ENCODE measurements around the gene STAT5A. TPM values are rescaled to one million over a fixed set of nuclear protein-coding genes. Genes with fewer than 3 reads are reported as not detected.
A peak's percentile ranks its signal among the peaks of the same experiment; 100 is the strongest.
"Not testable (repeated sequence)": the region's sequence is repeated elsewhere in the genome, so short reads cannot be mapped to it uniquely, and the experiment has no call there.

The STAT5A gene
- total and polyA plus RNA-seq, 8 donors = 10.5 to 19.8 (median 14.5) TPM

GRCh38 chr17:42313773-42314566 is 25.7 kb downstream of the STAT5A start:
- TF ChIP-seq CTCF (IDR thresholded peaks at IDR 0.05) = no peak
- peaks cover 0 to 7% (median 0%) of the 10 kb centered on the region in 3 donors for H3K4me1 ChIP-seq
- H3K27ac ChIP-seq = no peak overlapping the region
- H3K27me3 ChIP-seq = no peaks in the 10 kb centered on the region
- H3K36me3 ChIP-seq = peaks cover 14 to 46% (median 15%) of the 10 kb centered on the region in 3 donors
- 82 to 92% methylated on average over 14 of the region's 14 CpGs for WGBS, 2 donors
- FAIRE-seq = no peak
- intact Hi-C loops (cut with DNase I) = loop anchor here in 1 of 3 donors (10.0 kb wide), 1 partner anchor 211 kb away; no protein-coding TSS in a partner anchor
- H3K9me3 ChIP-seq = no peaks in the 10 kb centered on the region
- no peak for ATAC-seq
- DNase-seq = no peak
- H3K4me3 ChIP-seq = no peak overlapping the region

- Histone ChIP-seq H3K4me3 (no peak overlapping the region), H3K27me3 (no peaks in the 10 kb centered on the region), H3K27ac (no peak overlapping the region), H3K9me3 (no peaks in the 10 kb centered on the region), H3K36me3 (peaks cover 14 to 48% (median 15%) of the 10 kb centered on the region in 3 donors), H3K4me1 (peaks cover 0 to 7% (median 0%) of the 10 kb centered on the region in 3 donors)
- DNase-seq = no peak
- WGBS, 2 donors = 85 to 86% methylated on average over 10 of the region's 10 CpGs
- intact Hi-C loops (cut with DNase I) = loop anchor here in 1 of 3 donors (10.0 kb wide), 1 partner anchor 209 kb away; no protein-coding TSS in a partner anchor
- no peak for FAIRE-seq
- no peak for ATAC-seq
- TF ChIP-seq CTCF (IDR thresholded peaks at IDR 0.05) = no peak
Measured at GRCh38 chr17:42315402-42316156, 27.3 kb downstream of the STAT5A start.

GRCh38 chr17:42316755-42317154 is 28.5 kb downstream of the STAT5A start:
- DNase-seq = no peak
- no peak for ATAC-seq
- peaks cover 0 to 7% (median 0%) of the 10 kb centered on the region in 3 donors for H3K4me1 ChIP-seq
- no peaks in the 10 kb centered on the region for H3K9me3 ChIP-seq
- H3K4me3 ChIP-seq = no peak overlapping the region
- FAIRE-seq = no peak
- no peak overlapping the region for H3K27ac ChIP-seq
- peaks cover 14 to 48% (median 15%) of the 10 kb centered on the region in 3 donors for H3K36me3 ChIP-seq
- intact Hi-C loops (cut with DNase I) = loop anchor here in 1 of 3 donors (10.0 kb wide), 1 partner anchor 208 kb away; no protein-coding TSS in a partner anchor
- TF ChIP-seq CTCF (IDR thresholded peaks at IDR 0.05) = no peak
- H3K27me3 ChIP-seq = no peaks in the 10 kb centered on the region
- 82 to 83% methylated on average over 4 of the region's 4 CpGs for WGBS, 2 donors

GRCh38 chr17:42317266-42317845 is 29.1 kb downstream of the STAT5A start:
- Histone ChIP-seq H3K4me1 (peaks cover 0 to 7% (median 0%) of the 10 kb centered on the region in 3 donors), H3K27me3 (no peaks in the 10 kb centered on the region), H3K36me3 (peaks cover 15 to 53% (median 18%) of the 10 kb centered on the region in 3 donors), H3K27ac (no peak overlapping the region), H3K4me3 (no peak overlapping the region), H3K9me3 (no peaks in the 10 kb centered on the region)
- WGBS, 2 donors = 23 to 30% methylated on average over 5 of the region's 5 CpGs
- DNase-seq = no peak
- peak in 3 of 4 donors; percentile 51 to 70 (median 68) for ATAC-seq
- FAIRE-seq = no peak
- no peak for TF ChIP-seq CTCF (IDR thresholded peaks at IDR 0.05)
- intact Hi-C loops (cut with DNase I) = loop anchor here in 1 of 3 donors (10.0 kb wide), 1 partner anchor 207 kb away; no protein-coding TSS in a partner anchor

- DNase-seq, H3K27ac ChIP-seq, ATAC-seq, H3K9me3 ChIP-seq, H3K4me1 ChIP-seq, H3K27me3 ChIP-seq, FAIRE-seq, H3K4me3 ChIP-seq: not testable (repeated sequence)
- intact Hi-C loops (cut with DNase I) = loop anchor here in 1 of 3 donors (10.0 kb wide), 1 partner anchor 207 kb away; no protein-coding TSS in a partner anchor
- 89 to 93% methylated on average over 6 of the region's 6 CpGs for WGBS, 2 donors
- peaks cover 15 to 53% (median 19%) of the 10 kb centered on the region in 3 donors for H3K36me3 ChIP-seq
Measured at GRCh38 chr17:42317967-42318366, 29.7 kb downstream of the STAT5A start.

Measured in pancreas (tissue), 10 donors.